ENCODE measurements around the gene RRP7A.

- TF ChIP-seq CTCF (conservative IDR thresholded peaks at IDR 0.05) (no peak), ZFX (IDR thresholded peaks at IDR 0.05) (no peak)
Measured at GRCh38 chr22:42500836-42501179, 18.8 kb downstream of the RRP7A start.
